Fibroblast of skin of left biceps (primary cell): Measurements from ENCODE around the gene PGBD1.

Experiments
- DNase-seq, 2 experiments: peaks; one replicate each; pipeline ENCODE4 v3.0.0-alpha.2; 2013; ENCODE audit warnings: low read depth in 2 of 2

PGBD1 gene

DNA sequence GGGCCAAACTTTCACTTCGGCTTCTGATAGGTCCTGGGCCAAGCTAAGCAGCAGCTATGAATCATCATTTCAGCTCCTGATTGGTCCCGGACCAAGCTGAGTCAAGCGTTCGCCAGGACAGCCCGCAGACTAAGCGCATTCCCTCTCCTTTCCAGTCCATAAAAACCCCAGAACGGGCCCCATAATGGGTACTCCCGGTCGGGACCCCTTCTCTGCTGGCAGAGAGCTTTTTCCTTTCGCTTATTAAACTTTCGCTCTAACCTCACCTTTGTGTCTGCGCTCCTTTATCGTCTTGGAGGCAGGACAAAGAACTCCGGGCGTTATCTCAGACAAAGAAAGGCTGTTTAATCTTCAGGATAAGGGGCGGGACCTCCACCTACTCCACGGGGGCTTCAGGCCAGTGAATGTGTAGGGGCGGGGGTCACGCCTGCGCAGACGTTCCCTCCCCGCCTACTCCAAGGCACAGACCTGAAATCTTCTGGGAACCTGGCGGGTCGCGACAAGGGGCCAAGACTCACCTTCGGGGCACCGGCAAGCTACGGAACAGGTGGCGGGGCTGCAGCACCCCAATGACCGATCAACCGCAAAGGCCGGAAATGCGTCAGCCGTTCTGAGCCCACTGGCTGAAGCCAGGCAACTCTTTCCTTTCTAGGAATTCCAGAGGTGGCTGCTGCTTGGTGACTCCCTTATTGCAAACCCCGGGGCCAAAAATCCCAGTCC, 54.4 kb downstream of the PGBD1 start, which contains the start of gene ZSCAN31:
Gene ZSCAN31 (minus strand): TSS at position 585 of the 720 bp plus-strand sequence. CDS start 6,465 bp downstream, outside the sequence.
- DNase-seq: peak; percentile 96 to 97

- DNase-seq: no peak
Measured at GRCh38 chr6:28336284-28337120, 55.1 kb downstream of the PGBD1 start.

DNA sequence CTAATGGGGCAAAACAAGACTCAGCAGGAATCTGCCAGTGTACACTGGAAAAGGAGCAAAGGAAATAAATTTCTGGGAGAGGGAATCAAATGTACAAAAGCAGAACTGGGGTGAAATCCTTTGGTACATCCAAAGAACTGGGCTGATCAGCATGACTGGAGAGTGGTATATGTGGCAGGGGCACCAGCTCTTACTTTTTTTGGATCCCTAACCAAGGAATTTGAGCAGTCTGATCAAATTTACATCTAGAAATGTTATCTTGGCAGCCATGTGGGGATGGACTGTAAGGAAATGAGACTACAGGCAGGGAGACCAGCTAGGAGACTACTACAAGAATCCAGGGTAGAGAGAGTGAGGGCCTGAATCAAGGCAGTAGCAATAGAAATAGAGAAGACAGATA, 55.7 kb downstream of the PGBD1 start:
- DNase-seq: no peak

GRCh38 chr6:28340310-28341095, 59.1 kb downstream of the PGBD1 start:
- no peak for DNase-seq

GRCh38 chr6:28343898-28344677, 62.7 kb downstream of the PGBD1 start:
- DNase-seq: no peak

- DNase-seq: no peak
Measured at GRCh38 chr6:28345201-28345600, 63.8 kb downstream of the PGBD1 start.

- no peak for DNase-seq
Measured at GRCh38 chr6:28347119-28347518, 65.7 kb downstream of the PGBD1 start.

DNA sequence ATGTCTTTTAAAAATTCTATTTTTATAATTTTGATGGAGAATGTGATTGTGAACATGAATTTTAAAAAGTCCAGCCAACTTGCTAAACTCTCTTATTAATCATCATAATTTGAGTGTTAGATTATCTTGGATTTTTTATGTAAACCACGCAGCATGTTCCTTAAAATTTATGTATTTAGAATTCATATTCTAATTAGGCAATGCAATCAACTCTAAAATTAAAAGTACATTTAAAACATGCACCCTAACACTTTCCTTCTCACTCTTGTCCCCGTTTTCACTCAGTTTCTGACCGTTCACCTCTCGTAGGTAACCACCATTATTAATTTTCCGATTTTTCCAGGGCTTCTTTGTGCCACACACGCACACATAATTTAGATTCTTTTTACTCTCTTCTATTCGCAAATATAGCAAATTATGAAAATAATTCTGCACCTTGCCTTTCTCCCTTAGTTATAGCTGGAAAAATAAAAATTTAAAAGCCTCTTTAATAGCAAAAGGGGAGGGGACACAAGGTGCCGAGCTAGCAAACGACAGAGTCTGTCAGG, 68.0 kb downstream of the PGBD1 start:
- no peak for DNase-seq

DNA sequence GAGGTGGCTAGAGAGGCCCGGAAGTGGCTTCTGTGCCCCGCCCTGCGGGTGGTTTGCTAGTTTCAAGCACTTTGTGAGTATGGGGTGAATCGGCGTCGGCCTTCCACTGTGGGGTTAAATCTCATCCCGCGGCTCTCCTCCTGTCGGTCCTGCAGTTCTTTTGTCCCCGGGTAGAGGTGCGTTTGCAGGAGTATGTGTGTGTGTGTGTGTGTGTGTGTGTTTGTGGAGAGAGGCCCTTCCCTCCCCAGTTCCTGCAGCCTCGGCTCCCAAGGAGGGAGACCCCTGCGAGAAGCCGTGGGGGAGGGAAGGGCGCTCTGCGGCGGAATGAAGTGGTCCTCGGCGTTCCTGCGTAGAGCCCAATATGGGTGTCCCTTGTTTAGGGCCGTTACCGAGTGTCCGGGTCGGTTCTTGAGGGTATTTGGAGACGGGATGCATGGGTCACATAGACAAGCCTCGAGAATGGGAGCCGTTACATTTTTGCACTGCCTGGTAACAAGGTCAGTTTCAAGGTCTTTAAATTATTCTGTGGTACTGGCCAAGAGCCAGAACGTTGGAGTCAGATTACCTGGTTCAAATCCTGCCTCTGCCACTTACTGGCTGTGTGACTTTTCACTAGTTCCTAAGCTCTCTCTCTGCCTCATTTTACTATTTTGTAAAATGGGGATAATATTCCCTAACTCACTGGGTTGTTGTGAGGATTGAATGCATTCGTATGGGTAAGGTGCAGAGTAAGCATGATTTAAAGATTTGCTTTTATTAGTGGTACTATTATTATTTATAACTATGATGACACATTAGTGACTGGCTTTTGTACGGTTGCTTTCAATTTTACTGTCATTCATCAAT, 68.7 kb downstream of the PGBD1 start, which contains the start of gene ZKSCAN3:
Gene ZKSCAN3 (plus strand): TSS at position 56 of the 846 bp plus-strand sequence. CDS start 9,640 bp downstream, outside the sequence.
- DNase-seq: peak; percentile 30 to 32

DNA sequence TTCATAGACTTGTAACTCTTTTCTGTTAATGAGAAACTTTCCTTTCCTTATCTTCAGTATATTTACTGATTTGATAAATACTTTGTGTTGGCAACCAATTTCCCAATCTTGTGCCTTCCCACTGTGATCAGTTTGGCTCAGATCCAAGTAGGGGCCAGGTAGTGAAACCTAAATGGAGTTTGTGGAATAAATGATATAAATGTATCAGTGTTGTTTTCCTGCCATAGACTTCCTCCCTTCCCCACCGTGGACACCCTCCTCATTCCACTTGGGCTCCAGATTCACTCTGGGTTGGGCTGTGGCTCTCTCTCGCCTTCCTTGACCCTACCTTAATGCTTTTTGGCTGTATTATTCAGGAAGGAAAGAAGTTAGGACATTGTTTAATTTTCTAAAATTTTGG, 69.7 kb downstream of the PGBD1 start:
- DNase-seq: no peak

DNA sequence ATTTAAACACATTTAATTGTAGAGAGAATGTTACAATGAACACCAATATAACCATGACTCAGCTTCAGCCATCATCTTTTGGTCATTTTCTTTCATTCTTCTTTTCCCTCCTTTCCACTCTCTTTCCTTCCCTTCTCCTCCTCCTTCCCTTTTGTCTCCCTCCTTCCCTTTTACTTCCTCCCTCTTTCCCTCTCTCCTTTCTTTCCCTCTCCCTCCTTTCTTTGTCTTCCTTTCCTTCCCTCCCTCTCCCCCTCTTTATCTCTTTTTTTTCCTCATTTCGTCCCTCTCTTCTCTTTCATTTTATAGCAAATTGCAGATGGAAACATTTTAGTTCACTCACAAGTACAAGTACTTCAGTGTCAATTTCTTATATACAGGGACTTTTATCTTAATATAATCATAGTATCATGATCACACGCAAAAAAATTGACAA, 70.1 kb downstream of the PGBD1 start:
- no peak for DNase-seq
